ENCODE measurements around the gene B3GALT6.

- TF ChIP-seq CTCF (IDR thresholded peaks at IDR 0.05) (no peak), POLR2A (IDR thresholded peaks at IDR 0.05) (no peak)
Measured at GRCh38 chr1:1262758-1263157, 30.7 kb downstream of the B3GALT6 start.

Measured in uterus (tissue), 2 donors.